Measurements from ENCODE around the gene DMRTB1.

- TF ChIP-seq YY1 (IDR thresholded peaks at IDR 0.05; ENCODE audit: insufficient read depth, insufficient read length), result no peak
- TF ChIP-seq ZNF274 (IDR thresholded peaks at IDR 0.05; ENCODE audit: low read depth, low read length), result no peak
- no peak for TF ChIP-seq SUZ12 (IDR thresholded peaks at IDR 0.05; ENCODE audit: extremely low read depth, insufficient read depth, insufficient read length)
Observed at GRCh38 chr1:53490351-53490750, 31.2 kb downstream of the DMRTB1 start.
